HG03571 (cell line): ENCODE data around the gene ZBTB20.

Experiments used
- ATAC-seq: cut with Tn5 transposase; IDR thresholded peaks from one replicate; pipeline ENCODE4 v1.9.1; 2021; ENCODE audit not compliant: unreplicated experiment

ZBTB20 gene

GRCh38 chr3:114393367-114394072 is 753.6 kb downstream of the ZBTB20 start:
- no peak for ATAC-seq

- ATAC-seq: no peak
Observed at GRCh38 chr3:114392831-114393230, 754.3 kb downstream of the ZBTB20 start.

GRCh38 chr3:114389156-114389555 is 757.9 kb downstream of the ZBTB20 start:
- ATAC-seq: no peak

- ATAC-seq: no peak
Observed at GRCh38 chr3:114384558-114384903, 762.6 kb downstream of the ZBTB20 start.

- no peak for ATAC-seq
Observed at GRCh38 chr3:114383875-114384557, 763.1 kb downstream of the ZBTB20 start.

- no peak for ATAC-seq
Observed at GRCh38 chr3:114380233-114380651, 766.8 kb downstream of the ZBTB20 start.

- ATAC-seq: no peak
Observed at GRCh38 chr3:114379266-114379665, 767.8 kb downstream of the ZBTB20 start.

GRCh38 chr3:114378760-114379159 is 768.3 kb downstream of the ZBTB20 start:
- no peak for ATAC-seq

- no peak for ATAC-seq
Observed at GRCh38 chr3:114377426-114377825, 769.7 kb downstream of the ZBTB20 start.

GRCh38 chr3:114376516-114377185 is 770.4 kb downstream of the ZBTB20 start:
- ATAC-seq: no peak

- ATAC-seq: no peak
Observed at GRCh38 chr3:114375608-114376421, 771.3 kb downstream of the ZBTB20 start.

- no peak for ATAC-seq
Observed at GRCh38 chr3:114374433-114374990, 772.6 kb downstream of the ZBTB20 start.

- no peak for ATAC-seq
Observed at GRCh38 chr3:114370537-114371174, 776.4 kb downstream of the ZBTB20 start.

GRCh38 chr3:114365909-114366308 is 781.2 kb downstream of the ZBTB20 start:
- no peak for ATAC-seq

- ATAC-seq: no peak
Observed at GRCh38 chr3:114364806-114365654, 782.1 kb downstream of the ZBTB20 start.

GRCh38 chr3:114363554-114364202 is 783.4 kb downstream of the ZBTB20 start:
- ATAC-seq: no peak

- no peak for ATAC-seq
Observed at GRCh38 chr3:114362815-114363214, 784.3 kb downstream of the ZBTB20 start.

GRCh38 chr3:114361391-114361790 is 785.7 kb downstream of the ZBTB20 start:
- ATAC-seq: no peak

GRCh38 chr3:114356525-114356924 is 790.6 kb downstream of the ZBTB20 start:
- ATAC-seq: no peak
